Lung (tissue), 12 donors: ENCODE data around the gene ETV3. TPM values are rescaled to one million over a fixed set of nuclear protein-coding genes. Genes with fewer than 3 reads are reported as not detected.

Experiments
- ATAC-seq: fragments of 200-7000 bp; cut with Tn5 transposase; one replicate; pipeline ENCODE4 v1.9.1; 2020; ENCODE audit warnings: moderate number of reproducible peaks; ENCODE audit not compliant: insufficient read depth, low FRiP score
- DNase-seq, 3 donors: peaks; one replicate each; pipeline ENCODE4 v3.0.0-alpha.2; 2013 to 2017
- H3K27ac ChIP-seq, 2 donors: one replicate each; pipeline ENCODE4 v1.5.1; 2013; ENCODE audit warnings: mild to moderate bottlenecking in 2 of 2, moderate library complexity in 2 of 2, control low read depth in 1 of 2, inconsistent platforms in 1 of 2, low read depth in 1 of 2, low read length in 1 of 2
- H3K27me3 ChIP-seq, 3 donors: one replicate each; pipeline ENCODE4 v1.5.1; 2013; ENCODE audit warnings: low read length in 2 of 3; ENCODE audit not compliant: control insufficient read depth in 3 of 3, insufficient read depth in 3 of 3
- H3K36me3 ChIP-seq, 4 donors: one replicate each; pipeline ENCODE4 v1.5.1; 2013; ENCODE audit warnings: low read length in 4 of 4, mild to moderate bottlenecking in 1 of 4, moderate library complexity in 1 of 4; ENCODE audit not compliant: control insufficient read depth in 4 of 4, insufficient read depth in 4 of 4
- H3K4me1 ChIP-seq, 5 donors: one replicate each; pipeline ENCODE4 v1.5.1; 2013; ENCODE audit warnings: low read length in 5 of 5, mild to moderate bottlenecking in 2 of 5, moderate library complexity in 1 of 5; ENCODE audit not compliant: control insufficient read depth in 5 of 5, insufficient read depth in 5 of 5
- H3K4me3 ChIP-seq: one replicate; pipeline ENCODE4 v1.5.1; 2013; ENCODE audit warnings: mild to moderate bottlenecking, control low read depth, moderate library complexity
- H3K9ac ChIP-seq, 2 donors: one replicate each; pipeline ENCODE4 v1.5.1; 2013; ENCODE audit warnings: low read length in 2 of 2, control low read depth in 1 of 2; ENCODE audit not compliant: insufficient read depth in 1 of 2
- H3K9me3 ChIP-seq, 4 donors: one replicate each; pipeline ENCODE4 v1.5.1; 2013; ENCODE audit warnings: low read length in 3 of 4, mild to moderate bottlenecking in 1 of 4, moderate library complexity in 1 of 4; ENCODE audit not compliant: control insufficient read depth in 4 of 4, insufficient read depth in 3 of 4
- CTCF ChIP-seq: IDR thresholded peaks from 2 replicates; pipeline ENCODE4 v1.5.1; 2012; ENCODE audit warnings: mild to moderate bottlenecking; ENCODE audit errors: control extremely low read depth, extremely low read depth
- WGBS, 2 donors: extraction: QIAGEN DNeasy Blood & Tissue Kit; methylation state at CpG; one replicate each; pipeline ENCODE4 v1.1.7; 2013; 5-methylcytosine and 5-hydroxymethylcytosine counted together
- polyA plus RNA-seq, 2 donors: library from polyadenylated mRNA; stranded (reverse); fragments of 200-250 nt; gene quantifications; one replicate each; pipeline ENCODE4 v1.2.1, GENCODE V29; 2013
- total RNA-seq, 2 donors: library from RNA; depleted of rRNA in 1 of 2; stranded (reverse); fragments of >200 nt in 1 of 2; gene quantifications; one replicate each; pipeline ENCODE4 v1.2.1, GENCODE V29; 2014 to 2021
- donor health status: control.
- donor health status: control.
- donor health status: Bipolar disorder and iron deficiency.
- donor health status: healthy.
- donor health status: DM: yes; HTN: yes; CAD: no.

ETV3 gene
- total and polyA plus RNA-seq, 4 donors = 7.9 to 31.5 (median 19.3) TPM

- H3K4me3 ChIP-seq = no peak overlapping the region
- peaks cover 0 to 6% (median 0%) of the 10 kb centered on the region in 5 donors for H3K4me1 ChIP-seq
- DNase-seq (no peak), ATAC-seq (no peak)
- H3K27me3 ChIP-seq = no peaks in the 10 kb centered on the region
- WGBS, 2 donors = 95 to 100% methylated on average over 1 of the region's 1 CpG
- no peak for TF ChIP-seq CTCF
- H3K9ac ChIP-seq = no peak overlapping the region
- no peaks in the 10 kb centered on the region for H3K36me3 ChIP-seq
- H3K27ac ChIP-seq = no peak overlapping the region
- no peaks in the 10 kb centered on the region for H3K9me3 ChIP-seq
Observed at GRCh38 chr1:157145076-157145475, 6.9 kb upstream of the ETV3 start.

- no peak overlapping the region for H3K4me3 ChIP-seq
- no peaks in the 10 kb centered on the region for H3K36me3 ChIP-seq
- WGBS, 2 donors = 83 to 91% methylated on average over 1 of the region's 1 CpG
- TF ChIP-seq CTCF = no peak
- H3K27me3 ChIP-seq = no peaks in the 10 kb centered on the region
- DNase-seq (no peak), ATAC-seq (no peak)
- H3K9me3 ChIP-seq = no peaks in the 10 kb centered on the region
- H3K9ac ChIP-seq = no peak overlapping the region
- no peak overlapping the region for H3K27ac ChIP-seq
- peaks cover 0 to 6% (median 0%) of the 10 kb centered on the region in 5 donors for H3K4me1 ChIP-seq
Observed at GRCh38 chr1:157144509-157144908, 6.3 kb upstream of the ETV3 start.

GRCh38 chr1:157142765-157143423, 4.7 kb upstream of the ETV3 start:
- no peak overlapping the region for H3K4me3 ChIP-seq
- H3K36me3 ChIP-seq = no peaks in the 10 kb centered on the region
- no peaks in the 10 kb centered on the region for H3K27me3 ChIP-seq
- H3K9ac ChIP-seq = no peak overlapping the region
- ATAC-seq (no peak), DNase-seq (no peak)
- no peak for TF ChIP-seq CTCF
- no peak overlapping the region for H3K27ac ChIP-seq
- H3K9me3 ChIP-seq = no peaks in the 10 kb centered on the region
- H3K4me1 ChIP-seq = peaks cover 0 to 8% (median 0%) of the 10 kb centered on the region in 5 donors
- 89 to 94% methylated on average over 3 of the region's 3 CpGs for WGBS, 2 donors

- ATAC-seq (no peak), DNase-seq (no peak)
- Histone ChIP-seq H3K27ac (no peak overlapping the region), H3K4me3 (no peak overlapping the region), H3K9ac (no peak overlapping the region), H3K36me3 (no peaks in the 10 kb centered on the region), H3K4me1 (peaks cover 0 to 11% (median 3%) of the 10 kb centered on the region in 5 donors), H3K9me3 (no peaks in the 10 kb centered on the region), H3K27me3 (no peaks in the 10 kb centered on the region)
- WGBS, 2 donors = 70 to 72% methylated on average over 2 of the region's 2 CpGs
- no peak for TF ChIP-seq CTCF
Observed at GRCh38 chr1:157142201-157142600, 4.0 kb upstream of the ETV3 start.
